ENCODE results near the gene PNCK. TPM values are rescaled to one million over a fixed set of nuclear protein-coding genes. Genes with fewer than 3 reads are reported as not detected.

The PNCK gene
- total RNA-seq, 1 donor from 2014 or later: 28.5 TPM

DNA sequence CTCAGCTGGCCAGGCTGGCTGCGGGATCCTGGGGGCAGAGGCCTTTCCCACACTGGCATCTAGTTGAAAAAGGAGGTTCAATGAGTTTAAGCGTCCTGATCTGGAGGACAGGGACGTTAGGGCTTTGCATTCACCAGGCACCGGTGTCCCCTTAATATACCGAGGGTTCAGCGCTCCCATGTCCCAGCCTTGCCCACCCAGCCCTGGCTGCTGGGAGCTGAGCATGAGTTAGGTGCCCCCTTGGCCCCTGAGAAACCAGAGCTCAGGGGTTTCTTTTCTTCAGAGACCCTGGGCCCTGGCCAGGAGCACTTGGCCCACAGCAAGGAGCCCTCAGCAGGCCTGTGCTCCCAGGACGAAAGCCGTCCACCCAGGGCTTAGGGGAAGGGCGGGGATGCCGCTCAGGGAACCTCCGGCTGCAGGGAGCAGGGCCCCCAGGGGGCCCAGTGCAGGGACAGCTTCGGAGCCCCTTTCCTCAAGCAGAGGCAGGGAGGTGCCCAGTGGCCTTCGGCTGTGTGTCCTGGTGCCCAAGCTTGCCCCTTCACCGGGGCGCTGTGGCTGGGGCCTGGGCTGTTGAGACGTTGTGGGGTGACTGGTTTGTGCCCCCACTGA, 47.5 kb downstream of the PNCK start:
- H3K27ac Mint-ChIP-seq: no peak overlapping the region
- peaks cover 15% of the 10 kb centered on the region for H3K27me3 Mint-ChIP-seq (ENCODE audit: low read depth)
- H3K36me3 Mint-ChIP-seq: no peaks in the 10 kb centered on the region
- peaks cover 8% of the 10 kb centered on the region for H3K9me3 Mint-ChIP-seq
- no peak overlapping the region for H3K4me3 Mint-ChIP-seq
- H3K4me1 Mint-ChIP-seq: peaks cover 2% of the 10 kb centered on the region
- DNase-seq (ENCODE audit: low spot score in 2 of 2, unreplicated experiment in 2 of 2): no peak
- TF ChIP-seq, protein P1, sequence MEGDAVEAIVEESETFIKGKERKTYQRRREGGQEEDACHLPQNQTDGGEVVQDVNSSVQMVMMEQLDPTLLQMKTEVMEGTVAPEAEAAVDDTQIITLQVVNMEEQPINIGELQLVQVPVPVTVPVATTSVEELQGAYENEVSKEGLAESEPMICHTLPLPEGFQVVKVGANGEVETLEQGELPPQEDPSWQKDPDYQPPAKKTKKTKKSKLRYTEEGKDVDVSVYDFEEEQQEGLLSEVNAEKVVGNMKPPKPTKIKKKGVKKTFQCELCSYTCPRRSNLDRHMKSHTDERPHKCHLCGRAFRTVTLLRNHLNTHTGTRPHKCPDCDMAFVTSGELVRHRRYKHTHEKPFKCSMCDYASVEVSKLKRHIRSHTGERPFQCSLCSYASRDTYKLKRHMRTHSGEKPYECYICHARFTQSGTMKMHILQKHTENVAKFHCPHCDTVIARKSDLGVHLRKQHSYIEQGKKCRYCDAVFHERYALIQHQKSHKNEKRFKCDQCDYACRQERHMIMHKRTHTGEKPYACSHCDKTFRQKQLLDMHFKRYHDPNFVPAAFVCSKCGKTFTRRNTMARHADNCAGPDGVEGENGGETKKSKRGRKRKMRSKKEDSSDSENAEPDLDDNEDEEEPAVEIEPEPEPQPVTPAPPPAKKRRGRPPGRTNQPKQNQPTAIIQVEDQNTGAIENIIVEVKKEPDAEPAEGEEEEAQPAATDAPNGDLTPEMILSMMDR (IDR thresholded peaks at IDR 0.05; ENCODE audit: unreplicated experiment): no peak

DNA sequence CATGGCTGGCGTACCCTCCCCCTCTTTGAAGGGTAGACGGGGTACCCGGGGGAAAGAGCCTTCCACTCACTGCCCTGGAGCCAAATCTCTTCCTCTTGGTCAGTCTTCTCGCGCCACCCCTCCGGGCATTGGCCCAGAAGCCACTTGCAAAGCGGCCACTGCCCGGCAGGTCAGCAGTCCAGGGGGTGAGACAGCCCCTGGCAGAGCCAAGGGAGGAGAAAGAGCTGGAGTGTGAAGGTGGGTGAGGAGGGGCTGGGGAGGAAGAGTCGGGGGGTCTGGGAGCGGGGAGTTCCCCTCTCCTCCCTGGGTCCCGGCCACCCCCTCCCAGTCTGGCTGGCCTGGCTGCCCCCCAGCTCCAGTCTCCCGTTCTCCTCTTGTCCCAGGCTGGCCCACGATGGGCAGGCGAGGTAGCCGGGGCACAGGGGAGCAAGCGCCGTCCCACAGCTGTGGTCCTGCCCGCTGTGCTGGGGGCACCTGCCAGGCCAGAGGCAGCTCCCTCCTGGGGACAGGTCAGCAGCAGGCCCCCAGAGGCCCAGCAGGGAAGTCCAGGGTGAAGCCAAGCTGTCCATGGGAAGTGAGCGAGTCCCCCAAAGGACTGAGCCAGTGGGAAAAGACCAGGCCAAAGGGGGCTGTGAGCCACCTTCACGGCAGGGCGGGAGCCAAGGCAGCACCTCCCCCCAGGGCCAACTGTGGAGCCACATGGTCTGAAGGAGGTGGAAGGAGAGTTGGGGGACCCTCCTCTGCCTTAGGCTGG, 48.2 kb downstream of the PNCK start:
- H3K4me1 Mint-ChIP-seq: peaks cover 2% of the 10 kb centered on the region
- peaks cover 7% of the 10 kb centered on the region for H3K9me3 Mint-ChIP-seq

DNA sequence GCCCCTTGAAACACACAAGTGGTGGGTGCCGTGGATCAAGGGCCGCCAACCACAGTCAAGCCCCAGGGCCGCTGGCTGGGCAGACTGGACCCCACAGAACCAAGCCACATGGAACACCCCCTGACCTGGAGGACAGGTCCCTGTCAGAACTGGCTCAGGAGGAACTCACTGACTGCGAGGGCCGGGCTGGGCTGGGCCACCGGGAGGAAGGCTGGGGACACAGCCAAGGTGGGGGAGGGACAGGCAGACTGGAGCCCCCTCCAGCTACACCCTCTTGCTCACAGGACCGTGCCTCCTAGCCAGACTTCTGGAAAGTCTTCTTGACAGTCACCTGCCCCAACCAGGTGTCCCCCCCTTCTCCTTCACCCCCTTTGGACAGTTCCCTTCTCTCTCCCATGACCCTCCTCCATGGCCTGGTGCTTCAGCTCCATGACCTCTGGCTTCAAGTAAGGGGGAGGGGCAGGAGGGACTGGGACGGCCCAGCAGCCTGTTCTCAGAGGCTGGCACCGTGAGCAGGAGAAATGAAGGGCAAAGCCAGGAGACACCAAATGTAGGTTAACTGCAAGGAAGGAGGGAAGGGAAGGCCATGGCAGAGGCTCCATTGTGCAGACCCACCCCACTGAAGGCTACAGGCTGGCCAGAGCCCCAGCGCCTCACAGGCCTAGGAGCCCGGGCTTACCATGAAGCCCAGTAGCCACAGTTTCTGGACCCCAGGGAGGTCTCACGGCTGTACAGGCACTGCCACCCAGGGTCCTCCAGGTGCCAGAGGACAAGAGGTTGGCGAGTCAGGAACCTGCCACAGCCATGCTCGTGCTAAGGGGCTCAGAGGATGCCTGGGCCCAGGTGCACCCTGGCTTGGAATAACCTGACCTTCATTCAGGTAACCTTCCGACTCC, 49.2 kb downstream of the PNCK start:
- Mint-ChIP-seq H3K4me1 (peaks cover 2% of the 10 kb centered on the region), H3K27ac (no peak overlapping the region), H3K27me3 (ENCODE audit: low read depth) (peaks cover 14% of the 10 kb centered on the region), H3K4me3 (no peak overlapping the region), H3K9me3 (peaks cover 3% of the 10 kb centered on the region), H3K36me3 (no peaks in the 10 kb centered on the region)
- TF ChIP-seq, protein P1 (IDR thresholded peaks at IDR 0.05; ENCODE audit: unreplicated experiment): no peak
- DNase-seq (ENCODE audit: low spot score in 2 of 2, unreplicated experiment in 2 of 2): no peak

More for the DNA sequence above, 48.2 kb downstream of the PNCK start:
- TF ChIP-seq, protein P1 (IDR thresholded peaks at IDR 0.05; ENCODE audit: unreplicated experiment): no peak
- DNase-seq (ENCODE audit: low spot score in 2 of 2, unreplicated experiment in 2 of 2): no peak
- Mint-ChIP-seq H3K4me3 (no peak overlapping the region), H3K27ac (no peak overlapping the region), H3K36me3 (no peaks in the 10 kb centered on the region), H3K27me3 (ENCODE audit: low read depth) (peaks cover 14% of the 10 kb centered on the region)

DNA sequence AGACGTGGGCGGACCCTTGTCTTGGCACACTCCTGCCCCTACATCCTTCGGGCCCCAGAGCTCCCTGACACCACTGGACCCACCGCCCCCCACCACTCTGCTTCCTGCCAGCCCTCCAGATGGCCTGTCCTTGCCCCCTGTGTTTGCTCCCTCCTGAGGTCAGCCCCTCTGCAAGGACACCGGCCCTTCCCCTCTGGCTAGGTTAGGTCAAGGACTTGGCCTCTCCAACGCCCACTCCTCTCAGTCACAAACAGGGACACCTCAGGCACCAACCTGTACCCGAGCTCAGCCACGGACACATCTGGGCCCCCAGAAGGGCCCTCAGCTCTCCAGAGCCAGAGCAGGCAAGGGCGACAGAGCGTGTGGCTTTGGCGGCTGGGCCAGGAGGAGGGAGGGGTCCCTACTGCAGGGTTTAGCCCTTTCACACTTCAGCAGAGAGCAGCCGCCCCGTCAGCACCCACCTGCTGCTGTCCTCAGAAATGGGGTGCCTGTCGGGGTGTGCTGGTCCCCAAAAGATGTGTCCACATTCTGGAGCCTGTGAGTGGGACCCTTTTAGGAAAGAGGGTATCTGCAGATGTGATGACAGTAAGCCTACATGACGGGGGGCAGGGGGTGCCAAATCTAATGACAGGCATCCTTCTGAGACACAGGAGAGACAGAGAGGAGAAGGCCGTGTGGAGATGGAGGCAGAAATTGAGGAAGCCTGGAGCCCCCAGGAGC, 50.1 kb downstream of the PNCK start:
- no peak overlapping the region for H3K27ac Mint-ChIP-seq
- DNase-seq (ENCODE audit: low spot score in 2 of 2, unreplicated experiment in 2 of 2): no peak
- H3K4me3 Mint-ChIP-seq: no peak overlapping the region
- no peaks in the 10 kb centered on the region for H3K36me3 Mint-ChIP-seq
- peaks cover 19% of the 10 kb centered on the region for H3K27me3 Mint-ChIP-seq (ENCODE audit: low read depth)
- H3K9me3 Mint-ChIP-seq: peaks cover 8% of the 10 kb centered on the region
- TF ChIP-seq, protein P1 (IDR thresholded peaks at IDR 0.05; ENCODE audit: unreplicated experiment): no peak
- peaks cover 2% of the 10 kb centered on the region for H3K4me1 Mint-ChIP-seq

DNA sequence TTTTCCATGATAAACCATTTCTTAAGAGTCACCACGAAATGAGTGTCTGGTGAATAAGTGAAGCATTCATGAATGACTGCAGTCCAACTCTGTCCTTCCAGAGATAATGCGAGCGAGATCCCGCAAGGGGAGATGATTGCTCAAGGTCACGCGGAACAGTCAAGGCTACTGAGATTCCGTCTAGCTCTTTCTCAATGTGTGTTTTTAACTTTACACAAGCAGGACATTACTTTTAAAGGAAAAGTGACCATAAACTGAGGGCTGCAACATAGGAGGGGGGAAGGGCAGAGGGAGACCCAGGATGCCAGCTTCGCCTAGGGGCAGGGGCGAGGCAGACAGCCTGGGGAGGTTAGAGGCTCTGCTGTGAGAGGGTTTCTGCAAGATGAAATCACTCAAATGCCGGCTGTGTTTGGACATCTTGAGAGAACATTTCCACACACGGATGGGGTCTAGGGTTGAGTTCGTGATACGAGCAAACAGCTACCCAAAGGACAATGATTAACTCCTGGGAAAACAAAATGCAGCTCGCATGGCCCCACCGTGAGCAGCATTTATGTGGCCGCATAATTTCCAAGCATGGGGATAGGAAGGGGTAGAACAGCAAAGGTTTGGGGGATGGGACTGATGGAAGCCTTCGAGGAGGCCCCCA, 50.8 kb downstream of the PNCK start:
- DNase-seq (ENCODE audit: low spot score in 2 of 2, unreplicated experiment in 2 of 2): no peak
- Mint-ChIP-seq H3K27ac (no peak overlapping the region), H3K27me3 (ENCODE audit: low read depth) (peaks cover 26% of the 10 kb centered on the region), H3K4me3 (no peak overlapping the region), H3K9me3 (peaks cover 9% of the 10 kb centered on the region), H3K4me1 (peaks cover 2% of the 10 kb centered on the region), H3K36me3 (no peaks in the 10 kb centered on the region)
- TF ChIP-seq, protein P1 (IDR thresholded peaks at IDR 0.05; ENCODE audit: unreplicated experiment): no peak

All from mesothelial cell of epicardium (in vitro differentiated cells).